GM18526 (cell line): ENCODE measurements around the gene RBFOX1.

Experiments used
- POLR2A ChIP-seq: IDR thresholded peaks from 3 replicates; pipeline ENCODE4 v1.6.1; 2011; ENCODE audit not compliant: insufficient read length; ENCODE audit errors: extremely low read depth

Gene RBFOX1

DNA sequence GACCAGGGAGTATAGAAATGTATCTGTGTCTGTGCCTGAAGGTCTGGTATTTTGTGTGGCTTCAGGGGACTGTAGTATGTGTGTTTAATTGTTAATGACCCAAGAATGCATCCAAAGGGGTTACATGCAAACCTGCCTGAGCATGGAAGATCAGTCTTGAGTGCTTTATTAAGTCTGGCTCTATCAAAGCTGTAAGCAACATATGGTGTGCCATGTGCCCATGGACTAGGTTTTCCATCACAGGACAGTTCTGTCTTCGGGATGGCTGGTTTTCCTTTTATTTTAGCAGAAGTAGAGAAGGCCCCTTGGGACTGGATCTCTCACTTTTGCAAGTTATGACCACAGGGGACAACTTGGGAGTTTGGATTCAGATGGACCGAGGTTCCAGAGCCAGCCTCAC is 18.2 kb downstream of the RBFOX1 start:
- no peak for TF ChIP-seq POLR2A

DNA sequence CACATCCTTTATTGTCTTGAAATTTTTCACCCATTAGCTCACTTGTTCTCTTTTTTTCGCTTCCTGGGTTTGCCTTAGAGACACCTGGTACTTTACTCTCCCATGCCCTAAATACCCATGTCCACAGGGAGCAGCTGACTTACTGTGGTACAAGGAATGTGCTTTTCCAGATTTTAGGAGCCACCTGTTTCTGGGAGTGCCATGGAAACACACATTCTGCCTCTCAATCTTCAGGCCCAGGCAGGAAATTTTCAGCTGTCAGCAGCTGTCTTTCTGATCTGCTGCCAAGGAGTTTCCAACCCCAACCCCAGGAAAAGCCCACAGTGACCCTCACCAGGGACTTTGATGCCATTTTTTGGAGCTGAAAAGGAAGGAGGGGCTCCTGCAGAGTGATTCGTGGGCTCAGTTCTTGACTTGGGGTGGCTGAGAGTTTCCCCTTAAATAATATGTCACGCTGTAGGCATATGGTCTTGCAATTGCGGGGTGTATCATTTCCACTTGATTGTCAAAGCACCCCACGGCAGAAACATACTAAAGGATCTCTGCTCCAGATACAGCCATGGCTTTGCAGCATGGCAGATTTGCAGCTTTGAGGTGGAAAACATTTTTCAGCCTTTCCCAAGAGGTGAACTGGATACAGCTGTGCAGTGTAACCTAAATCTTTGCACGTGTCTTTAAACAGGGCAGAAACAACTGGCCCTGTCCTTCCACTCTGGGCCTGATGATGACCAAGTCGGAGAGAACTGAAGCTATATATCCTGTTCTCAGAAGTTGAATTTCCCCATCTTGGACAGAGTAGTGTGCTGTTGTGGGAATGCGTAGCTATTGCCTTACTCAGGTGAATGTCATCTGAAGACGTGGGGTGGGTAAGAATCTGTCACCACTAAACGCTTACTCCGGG is 19.2 kb downstream of the RBFOX1 start:
- TF ChIP-seq POLR2A = no peak

DNA sequence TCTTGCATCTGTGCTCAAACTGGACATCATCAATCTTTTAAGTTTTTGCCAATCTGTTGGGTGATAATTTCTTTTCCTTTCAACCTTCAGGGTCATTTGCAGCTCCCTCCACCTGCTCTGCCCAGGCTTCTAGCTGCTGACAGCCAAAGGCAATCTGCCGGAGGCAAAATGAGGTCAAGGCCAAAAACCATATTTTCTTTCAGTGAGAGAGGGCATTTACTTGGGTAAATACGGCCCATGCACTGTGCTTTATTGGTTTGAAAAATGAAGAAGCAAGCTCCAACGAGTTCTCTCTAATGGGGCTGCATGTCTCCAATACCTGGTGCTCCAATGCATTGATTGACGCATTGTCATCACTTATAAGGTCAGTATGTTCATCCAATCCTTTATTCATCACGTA is 23.1 kb downstream of the RBFOX1 start:
- no peak for TF ChIP-seq POLR2A

DNA sequence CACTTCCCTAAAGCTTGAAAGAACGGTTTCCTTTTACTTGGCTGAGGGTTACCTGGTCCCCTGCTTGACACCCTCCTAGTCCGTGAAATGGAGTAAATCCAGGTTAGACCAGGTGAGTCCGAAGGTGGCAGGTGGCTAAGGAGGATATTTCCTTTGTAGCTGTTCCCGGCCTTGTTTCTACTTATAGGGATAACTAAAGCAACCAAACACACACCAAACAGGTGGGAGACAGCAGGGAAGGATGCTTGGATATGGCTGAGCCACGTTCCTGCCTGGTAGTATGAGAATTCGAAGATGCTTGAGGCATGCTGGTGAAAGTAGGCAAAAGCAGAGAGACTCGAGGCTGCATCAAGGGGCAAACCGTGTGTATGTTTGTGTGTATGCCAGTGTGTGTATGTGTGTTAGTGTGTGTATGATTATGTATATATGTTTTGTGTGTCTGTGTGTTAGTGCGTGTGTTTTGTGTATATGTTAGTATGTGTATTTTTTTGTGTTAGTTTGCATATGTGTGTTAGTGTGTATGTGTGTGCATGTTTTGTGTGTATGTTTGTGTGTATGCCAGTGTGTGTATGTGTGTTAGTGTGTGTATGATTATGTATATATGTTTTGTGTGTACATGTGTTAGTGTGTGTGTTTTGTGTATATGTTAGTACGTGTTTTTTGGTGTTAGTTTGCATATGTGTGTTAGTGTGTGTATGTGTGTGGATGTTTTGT is 28.9 kb downstream of the RBFOX1 start:
- TF ChIP-seq POLR2A = no peak

DNA sequence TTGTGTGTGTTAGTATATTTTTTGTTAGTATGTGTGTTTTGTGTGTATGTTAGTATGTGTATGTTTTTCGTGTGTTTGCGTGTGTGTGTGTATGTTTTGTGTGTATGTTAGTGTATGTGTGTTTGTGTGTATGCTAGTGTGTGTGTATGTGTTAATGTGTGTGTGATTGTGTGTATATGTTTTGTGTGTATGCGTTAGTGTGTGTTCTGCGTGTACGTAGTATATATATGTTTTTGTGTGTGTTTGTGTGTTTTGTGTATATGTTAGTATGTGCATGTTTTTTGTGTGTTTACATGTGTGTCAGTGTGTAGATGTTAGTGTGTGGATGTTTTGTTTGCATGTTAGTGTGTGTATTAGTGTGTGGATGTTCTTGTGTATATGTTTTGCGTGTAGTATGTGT is 29.6 kb downstream of the RBFOX1 start:
- TF ChIP-seq POLR2A = no peak

DNA sequence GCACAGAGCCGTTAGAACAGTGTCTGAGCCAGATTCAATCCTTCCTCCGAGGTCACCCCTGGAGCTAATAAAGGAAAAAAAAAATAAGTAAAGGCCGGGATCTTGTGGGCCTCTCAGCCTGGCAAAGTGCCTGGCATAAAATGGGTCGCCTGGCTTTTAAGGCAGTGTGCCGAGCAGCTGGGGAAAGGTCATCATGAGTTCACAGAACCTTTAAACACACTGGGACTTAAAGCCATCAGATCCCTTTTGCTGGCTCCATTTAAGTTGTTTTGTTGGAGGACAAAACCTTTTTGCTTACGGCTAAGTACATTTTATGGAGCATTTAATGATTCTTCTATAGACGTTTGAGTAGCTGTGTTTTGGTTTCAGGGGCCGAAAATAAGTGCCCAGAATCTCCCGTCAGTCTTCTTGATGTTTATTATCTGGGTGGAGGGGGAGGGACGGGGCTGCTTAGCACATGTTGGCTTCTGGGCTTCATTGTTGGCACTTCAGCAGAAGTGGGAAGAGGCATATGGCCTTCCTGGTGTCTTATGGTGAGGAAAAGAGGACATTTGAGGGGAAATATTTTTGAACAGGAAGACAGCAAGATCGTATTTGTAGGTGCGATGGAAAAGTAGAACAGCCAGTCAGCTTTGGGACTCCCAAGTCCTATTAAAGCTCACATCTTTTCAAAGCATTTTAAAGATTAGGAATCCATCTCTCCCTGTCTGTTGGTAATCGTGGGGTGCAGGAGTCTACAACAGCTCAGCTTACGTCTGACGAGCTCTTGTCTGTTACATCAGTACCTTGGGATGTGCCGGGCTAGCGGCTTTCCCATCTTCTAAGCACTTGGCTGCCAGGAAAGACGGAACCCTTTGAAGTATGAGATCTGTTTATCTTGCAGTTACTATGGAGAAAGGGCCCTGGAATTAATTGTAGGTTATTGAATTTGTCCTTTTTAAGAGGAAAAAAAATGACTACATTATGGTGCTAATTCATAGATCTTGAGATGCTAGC is 31.1 kb downstream of the RBFOX1 start:
- no peak for TF ChIP-seq POLR2A

DNA sequence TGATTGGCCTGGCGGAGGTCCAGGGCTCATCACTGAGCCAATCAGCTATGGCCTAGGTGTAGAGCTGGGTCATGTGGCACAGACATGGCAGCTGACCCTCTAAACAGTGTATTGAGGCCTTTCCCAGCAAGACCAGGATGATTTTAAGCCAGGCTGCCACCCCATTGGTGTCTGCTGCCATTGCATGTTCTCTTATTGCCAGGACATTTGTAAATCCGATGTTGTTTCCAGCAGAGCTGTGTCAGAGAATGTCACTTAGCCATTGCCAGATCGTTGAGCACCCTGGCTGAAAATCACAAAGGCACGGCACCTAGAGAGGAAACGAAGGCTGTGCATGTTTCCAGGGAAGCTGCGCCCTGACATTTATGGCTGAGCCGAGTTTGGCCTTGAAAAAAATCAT is 33.4 kb downstream of the RBFOX1 start:
- TF ChIP-seq POLR2A = no peak

DNA sequence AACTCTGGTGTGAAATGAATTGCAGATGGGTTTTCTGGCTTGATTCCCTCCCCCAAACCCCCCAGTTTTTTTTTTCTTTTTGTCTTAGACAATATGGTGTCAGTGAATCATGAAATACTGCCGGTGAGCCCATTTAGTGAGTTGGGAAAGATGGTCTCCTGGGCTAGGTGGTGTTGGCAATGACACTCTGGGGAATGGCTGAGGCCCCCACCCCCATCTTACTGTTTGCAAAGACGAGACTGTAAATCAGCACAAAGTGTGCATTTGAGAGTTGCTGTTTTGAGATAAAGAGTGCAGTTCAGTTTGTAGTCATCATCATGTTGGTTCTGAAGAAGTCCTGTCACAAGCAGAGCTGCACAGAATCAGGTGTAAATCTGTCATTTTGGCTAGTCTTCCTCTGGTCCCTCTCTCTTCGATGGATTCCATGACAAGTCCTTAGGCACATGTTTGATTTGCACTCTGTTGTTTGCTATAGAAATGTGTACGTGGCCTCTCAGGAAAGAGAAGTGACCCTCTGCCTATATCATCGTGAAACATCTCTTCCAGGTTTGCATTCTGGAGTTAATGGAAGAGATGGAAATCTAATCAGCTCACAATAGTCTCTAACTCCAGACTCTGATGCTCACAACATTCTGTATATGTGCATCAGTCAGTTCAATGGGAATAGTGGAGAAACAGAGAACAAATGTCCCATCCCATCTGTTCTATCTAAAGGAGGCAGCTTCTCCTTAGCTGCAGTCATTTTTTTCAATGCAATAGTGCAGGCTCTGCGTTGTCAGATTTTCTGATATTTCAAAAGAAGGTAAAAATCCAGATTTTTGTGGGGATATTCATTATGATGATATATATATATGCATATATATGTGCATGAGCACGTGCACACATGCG is 34.6 kb downstream of the RBFOX1 start:
- TF ChIP-seq POLR2A = no peak

DNA sequence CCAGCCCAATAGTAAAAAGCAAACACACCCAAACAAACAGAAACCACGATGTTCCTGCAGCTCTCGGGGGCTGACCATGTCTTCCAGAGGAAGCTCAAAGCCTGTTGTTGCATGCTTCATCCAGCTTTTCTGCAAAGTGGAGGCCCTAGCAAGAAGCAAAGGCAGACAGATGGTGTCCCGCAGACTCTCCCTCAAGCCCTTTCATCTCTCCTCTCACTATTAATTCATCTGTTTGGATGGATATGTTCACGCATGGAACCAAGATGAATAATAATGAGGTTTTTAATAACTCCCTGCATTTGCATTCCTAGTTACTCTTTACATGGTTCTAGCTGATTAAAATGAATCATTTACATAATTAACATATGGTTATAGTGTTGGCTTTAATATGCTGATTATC is 36.6 kb downstream of the RBFOX1 start:
- no peak for TF ChIP-seq POLR2A

DNA sequence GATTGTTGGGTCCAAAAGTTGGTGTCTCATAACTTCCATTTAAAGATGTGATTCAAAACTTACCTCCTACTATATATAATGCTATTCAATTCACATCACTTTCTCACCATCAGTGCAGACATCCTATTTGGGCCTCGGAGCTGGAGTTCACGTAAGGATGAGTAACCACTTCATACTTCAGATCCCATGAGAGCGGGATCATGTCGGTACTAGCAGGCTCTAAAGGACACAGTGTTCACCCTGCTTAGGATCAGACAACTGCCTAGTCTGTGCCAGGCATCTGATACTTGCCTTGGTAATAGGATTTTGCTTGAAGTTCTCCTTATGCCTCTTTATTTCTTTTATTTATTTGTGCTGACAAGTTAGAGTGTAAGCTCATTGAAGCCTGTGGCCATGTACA is 39.5 kb downstream of the RBFOX1 start:
- TF ChIP-seq POLR2A = no peak

DNA sequence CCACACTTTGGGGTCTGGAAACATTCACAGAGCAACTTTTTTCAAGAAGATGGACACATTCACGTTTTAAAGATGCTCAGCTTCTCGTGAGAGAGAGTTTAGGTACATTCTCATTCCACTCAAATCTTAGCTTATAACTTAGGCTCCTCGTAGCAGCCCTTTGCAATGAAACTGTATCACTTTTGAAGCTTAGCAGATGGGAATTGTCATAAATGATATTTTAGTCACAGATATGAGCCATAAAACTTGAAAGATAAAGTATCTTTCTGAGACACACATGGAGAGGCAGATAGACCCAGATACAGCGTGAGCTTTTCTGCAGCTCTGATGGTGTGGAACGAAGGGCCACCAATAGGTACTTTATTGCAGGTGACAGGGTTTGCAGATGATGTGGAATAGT is 41.1 kb downstream of the RBFOX1 start:
- TF ChIP-seq POLR2A = no peak

DNA sequence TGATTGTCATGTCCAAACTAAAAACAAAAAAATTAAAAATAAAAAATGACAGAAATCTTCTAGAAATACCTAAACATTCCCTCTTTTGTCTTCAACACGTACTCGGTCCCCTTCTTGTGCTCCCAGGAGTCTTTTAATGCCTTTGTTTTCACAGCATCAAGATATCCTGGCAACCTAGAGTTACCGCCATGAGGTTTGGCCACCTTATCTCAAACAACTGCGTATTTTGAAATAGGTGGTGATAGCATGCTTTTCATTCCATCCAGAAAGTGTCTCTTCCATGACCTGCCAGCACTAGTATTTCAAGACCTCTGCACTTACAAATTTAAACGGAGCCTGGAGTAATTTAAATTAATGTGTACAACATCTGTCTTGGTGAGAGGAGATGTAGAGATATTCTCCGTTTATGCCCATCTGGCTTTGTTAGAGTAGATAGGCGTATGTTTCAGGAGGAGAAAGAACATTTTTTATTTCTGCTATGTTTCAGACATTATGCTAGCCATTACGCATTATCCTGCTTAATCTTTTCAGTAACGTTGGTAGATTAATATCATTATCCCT is 42.0 kb downstream of the RBFOX1 start:
- no peak for TF ChIP-seq POLR2A

DNA sequence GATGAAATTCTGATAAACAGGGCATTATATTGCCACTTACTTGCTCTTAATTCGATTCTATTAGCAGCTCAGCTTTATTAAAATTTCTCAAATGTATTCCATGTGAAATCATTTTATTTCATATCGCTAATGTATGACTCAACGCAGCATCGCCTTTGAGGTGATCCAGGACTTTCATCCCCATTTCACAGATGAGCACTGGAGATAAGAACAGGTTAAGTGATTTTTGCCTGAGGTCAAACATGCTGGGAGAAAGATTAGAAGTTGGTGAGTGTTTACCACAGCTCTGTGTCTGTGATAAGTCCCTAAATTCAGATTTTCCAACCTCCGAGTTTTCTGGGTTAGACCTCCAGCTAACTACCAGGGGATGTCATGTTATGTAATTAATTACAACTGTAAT is 43.6 kb downstream of the RBFOX1 start:
- TF ChIP-seq POLR2A = no peak

DNA sequence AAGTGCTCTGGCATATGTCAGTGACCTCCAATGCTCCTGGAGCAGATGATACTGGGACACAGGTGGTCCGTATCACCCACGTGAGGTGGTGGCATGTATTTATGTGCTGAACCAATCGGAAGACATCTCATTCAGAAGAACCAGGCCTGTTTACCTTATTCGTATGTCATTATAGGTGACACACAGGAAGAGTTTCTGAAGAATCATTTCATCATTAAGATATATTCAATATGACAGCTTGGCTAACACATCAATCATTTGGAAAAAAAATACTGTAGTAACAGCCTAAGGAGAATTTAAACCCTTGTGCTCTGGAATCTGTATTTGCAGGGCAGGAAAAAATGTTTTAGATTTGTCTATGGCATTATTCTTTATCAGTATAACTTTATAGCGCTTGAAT is 44.6 kb downstream of the RBFOX1 start:
- no peak for TF ChIP-seq POLR2A
